Osteoblast (primary cell): ENCODE data around the gene ADGRG1. TPM values are rescaled to one million over a fixed set of nuclear protein-coding genes. Genes with fewer than 3 reads are reported as not detected.

Experiments
- DNase-seq: peaks from one replicate; pipeline ENCODE4 v3.0.0; 2011; ENCODE audit warnings: low spot score, mixed read lengths; ENCODE audit not compliant: insufficient read length; ENCODE audit errors: missing footprints
- H2AFZ ChIP-seq: 2 replicates; pipeline ENCODE4 v1.6.0; 2011; ENCODE audit warnings: mild to moderate bottlenecking, low read length
- H3K27ac ChIP-seq: 2 replicates; pipeline ENCODE4 v1.5.1; 2011; ENCODE audit warnings: mild to moderate bottlenecking, low read depth, low read length, moderate library complexity
- H3K27me3 ChIP-seq: 2 replicates; pipeline ENCODE4 v1.6.0; 2012; ENCODE audit warnings: mild to moderate bottlenecking, control low read depth, inconsistent platforms, low read length, moderate library complexity; ENCODE audit not compliant: insufficient read depth
- H3K36me3 ChIP-seq: 2 replicates; pipeline ENCODE4 v1.5.1; 2011; ENCODE audit warnings: mild to moderate bottlenecking, low read length, control low read depth, moderate library complexity; ENCODE audit not compliant: insufficient read depth
- H3K4me1 ChIP-seq: 2 replicates; pipeline ENCODE4 v1.5.1; 2011; ENCODE audit warnings: mild to moderate bottlenecking, low read length, control low read depth, moderate library complexity; ENCODE audit not compliant: insufficient read depth
- H3K4me2 ChIP-seq: 2 replicates; pipeline ENCODE4 v1.6.0; 2011; ENCODE audit warnings: mild to moderate bottlenecking, low read length; ENCODE audit not compliant: insufficient read depth
- H3K4me3 ChIP-seq: fragments of 200-600 bp; sonication (generic); 3 replicates; pipeline ENCODE4 v1.5.1; 2012; ENCODE audit warnings: mild to moderate bottlenecking, low read length, inconsistent platforms; ENCODE audit not compliant: insufficient read depth
- H3K79me2 ChIP-seq: 2 replicates; pipeline ENCODE4 v1.6.0; 2012; ENCODE audit warnings: mild to moderate bottlenecking, low read length, control low read depth, inconsistent platforms; ENCODE audit not compliant: insufficient read depth
- H3K9me3 ChIP-seq: 2 replicates; pipeline ENCODE4 v1.5.1; 2011; ENCODE audit warnings: low read depth, low read length, control low read depth
- H4K20me1 ChIP-seq: 2 replicates; pipeline ENCODE4 v1.6.0; 2012; ENCODE audit warnings: mild to moderate bottlenecking, low read length, control low read depth; ENCODE audit not compliant: insufficient read depth
- total RNA-seq: library from RNA; depleted of rRNA; stranded (reverse); fragments of >200 nt; gene quantifications from 2 replicates; pipeline ENCODE4 v1.2.3, GENCODE V29; 2012
- TF ChIP-seq, protein P1 (sequence below): IDR thresholded peaks from 2 replicates; pipeline ENCODE4 v1.5.1; 2011; ENCODE audit warnings: mild to moderate bottlenecking, low read depth, low read length, moderate library complexity; ENCODE audit errors: extremely low read depth

ADGRG1 gene
- total RNA-seq, 1 donor: 0.72 TPM

DNA sequence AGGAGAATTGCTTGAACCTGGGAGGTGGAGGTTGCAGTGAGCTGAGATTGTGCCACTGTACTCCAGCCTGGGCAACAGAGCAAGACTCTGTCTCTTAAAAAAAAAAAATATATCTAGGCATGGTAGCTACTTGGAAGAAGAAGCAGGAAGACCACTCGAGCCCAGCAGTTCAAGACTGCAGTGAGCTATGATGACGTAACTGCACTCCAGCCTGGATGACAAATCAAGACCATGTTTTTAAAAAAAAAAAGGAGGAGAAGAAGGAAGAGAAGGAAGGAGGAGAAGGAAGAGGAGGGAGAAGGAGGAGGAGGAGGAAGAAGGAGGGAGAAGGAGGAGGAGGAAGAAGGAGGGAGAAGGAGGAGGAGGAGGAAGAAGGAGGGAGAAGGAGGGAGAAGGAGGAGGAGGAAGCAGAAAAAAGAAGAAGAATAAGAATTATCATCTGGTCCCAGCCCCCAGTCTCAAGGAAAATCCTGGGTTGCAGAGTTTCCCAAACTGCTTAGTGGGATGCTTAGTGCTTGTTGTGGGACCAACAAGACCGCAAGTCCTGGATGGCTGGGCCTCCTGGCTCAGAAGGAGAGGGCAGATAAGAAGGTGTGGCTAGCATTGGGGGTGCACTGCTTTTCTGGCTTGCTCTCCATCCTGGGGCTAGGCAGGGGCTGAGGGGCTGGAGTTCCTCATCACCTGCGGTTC, 62.5 kb downstream of the ADGRG1 start:
- H2AFZ ChIP-seq: no peak overlapping the region
- no peak overlapping the region for H3K4me2 ChIP-seq
- H3K27me3 ChIP-seq: peaks cover 37% of the 10 kb centered on the region
- no peaks in the 10 kb centered on the region for H3K79me2 ChIP-seq
- TF ChIP-seq, protein P1, sequence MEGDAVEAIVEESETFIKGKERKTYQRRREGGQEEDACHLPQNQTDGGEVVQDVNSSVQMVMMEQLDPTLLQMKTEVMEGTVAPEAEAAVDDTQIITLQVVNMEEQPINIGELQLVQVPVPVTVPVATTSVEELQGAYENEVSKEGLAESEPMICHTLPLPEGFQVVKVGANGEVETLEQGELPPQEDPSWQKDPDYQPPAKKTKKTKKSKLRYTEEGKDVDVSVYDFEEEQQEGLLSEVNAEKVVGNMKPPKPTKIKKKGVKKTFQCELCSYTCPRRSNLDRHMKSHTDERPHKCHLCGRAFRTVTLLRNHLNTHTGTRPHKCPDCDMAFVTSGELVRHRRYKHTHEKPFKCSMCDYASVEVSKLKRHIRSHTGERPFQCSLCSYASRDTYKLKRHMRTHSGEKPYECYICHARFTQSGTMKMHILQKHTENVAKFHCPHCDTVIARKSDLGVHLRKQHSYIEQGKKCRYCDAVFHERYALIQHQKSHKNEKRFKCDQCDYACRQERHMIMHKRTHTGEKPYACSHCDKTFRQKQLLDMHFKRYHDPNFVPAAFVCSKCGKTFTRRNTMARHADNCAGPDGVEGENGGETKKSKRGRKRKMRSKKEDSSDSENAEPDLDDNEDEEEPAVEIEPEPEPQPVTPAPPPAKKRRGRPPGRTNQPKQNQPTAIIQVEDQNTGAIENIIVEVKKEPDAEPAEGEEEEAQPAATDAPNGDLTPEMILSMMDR: no peak
- no peaks in the 10 kb centered on the region for H3K9me3 ChIP-seq
- no peaks in the 10 kb centered on the region for H4K20me1 ChIP-seq
- no peak overlapping the region for H3K4me3 ChIP-seq
- H3K27ac ChIP-seq: no peak overlapping the region
- no peaks in the 10 kb centered on the region for H3K4me1 ChIP-seq
- DNase-seq: no peak
- H3K36me3 ChIP-seq: no peaks in the 10 kb centered on the region

GRCh38 chr16:57692636-57693035, 64.2 kb downstream of the ADGRG1 start:
- H3K9me3 ChIP-seq: no peaks in the 10 kb centered on the region
- no peak overlapping the region for H3K27ac ChIP-seq
- TF ChIP-seq, protein P1: no peak
- no peak for DNase-seq
- H3K27me3 ChIP-seq: peaks cover 35% of the 10 kb centered on the region
- H3K79me2 ChIP-seq: no peaks in the 10 kb centered on the region
- no peak overlapping the region for H3K4me3 ChIP-seq
- H2AFZ ChIP-seq: no peak overlapping the region
- no peaks in the 10 kb centered on the region for H3K36me3 ChIP-seq
- H3K4me2 ChIP-seq: no peak overlapping the region
- no peaks in the 10 kb centered on the region for H4K20me1 ChIP-seq
- no peaks in the 10 kb centered on the region for H3K4me1 ChIP-seq

DNA sequence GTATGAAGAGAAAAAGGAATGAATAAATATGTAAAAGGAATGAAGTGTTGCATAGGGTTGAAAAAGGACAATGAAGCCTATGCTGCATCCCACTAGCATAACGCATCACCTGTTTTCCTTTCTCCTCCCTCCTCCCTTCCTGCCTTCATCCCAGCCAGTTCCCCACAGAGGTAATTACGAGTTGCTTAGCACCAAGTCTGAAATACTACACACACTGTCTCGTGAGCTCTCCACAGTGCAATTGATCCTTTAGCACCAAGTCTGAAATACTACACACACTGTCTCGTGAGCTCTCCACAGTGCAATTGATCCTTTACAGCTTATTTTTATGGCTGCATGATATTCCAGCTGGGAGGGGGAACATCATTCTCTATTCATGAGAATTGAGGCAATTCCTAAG, 65.1 kb downstream of the ADGRG1 start:
- H3K27ac ChIP-seq: no peak overlapping the region
- H3K4me3 ChIP-seq: no peak overlapping the region
- H2AFZ ChIP-seq: no peak overlapping the region
- H3K79me2 ChIP-seq: no peaks in the 10 kb centered on the region
- DNase-seq: no peak
- H3K9me3 ChIP-seq: no peaks in the 10 kb centered on the region
- H3K27me3 ChIP-seq: peaks cover 30% of the 10 kb centered on the region
- no peak overlapping the region for H3K4me2 ChIP-seq
- no peaks in the 10 kb centered on the region for H4K20me1 ChIP-seq
- H3K4me1 ChIP-seq: no peaks in the 10 kb centered on the region
- no peaks in the 10 kb centered on the region for H3K36me3 ChIP-seq
- TF ChIP-seq, protein P1: no peak

DNA sequence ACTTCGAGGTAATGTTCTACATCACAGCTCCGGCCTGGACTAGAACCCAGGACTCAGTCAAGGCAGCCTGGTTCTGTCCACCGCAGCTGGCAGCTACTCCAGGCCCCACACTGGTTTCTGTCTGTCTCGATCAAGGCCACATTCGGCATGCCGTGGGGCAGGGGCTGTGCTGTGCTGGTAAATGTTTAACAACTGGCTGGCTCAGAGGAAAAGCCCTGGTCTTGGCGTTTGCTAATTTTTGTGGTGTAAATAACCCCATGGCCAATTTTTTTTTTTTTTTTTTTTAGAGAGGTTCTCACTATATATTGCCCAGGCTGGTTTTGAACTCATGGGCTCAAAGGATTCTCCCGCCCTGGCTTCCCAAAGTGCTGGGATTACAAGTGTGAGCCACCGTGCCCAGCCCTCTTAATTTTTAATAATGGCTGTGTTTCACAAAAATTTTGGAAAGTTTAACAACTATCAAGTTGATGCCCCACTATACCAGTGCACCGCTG, 65.8 kb downstream of the ADGRG1 start:
- Histone ChIP-seq H3K27ac (no peak overlapping the region), H3K27me3 (peaks cover 24% of the 10 kb centered on the region), H3K36me3 (no peaks in the 10 kb centered on the region), H4K20me1 (no peaks in the 10 kb centered on the region), H3K4me3 (no peak overlapping the region), H3K4me2 (no peak overlapping the region), H3K79me2 (no peaks in the 10 kb centered on the region), H2AFZ (no peak overlapping the region), H3K9me3 (no peaks in the 10 kb centered on the region), H3K4me1 (no peaks in the 10 kb centered on the region)
- DNase-seq: no peak
- TF ChIP-seq, protein P1: no peak
